ENCODE measurements around the gene CLTA. TPM values are rescaled to one million over a fixed set of nuclear protein-coding genes. Genes with fewer than 3 reads are reported as not detected.

Gene CLTA
- total RNA-seq, 2 donors from 2014 or later = 86.7 to 145 TPM

DNA sequence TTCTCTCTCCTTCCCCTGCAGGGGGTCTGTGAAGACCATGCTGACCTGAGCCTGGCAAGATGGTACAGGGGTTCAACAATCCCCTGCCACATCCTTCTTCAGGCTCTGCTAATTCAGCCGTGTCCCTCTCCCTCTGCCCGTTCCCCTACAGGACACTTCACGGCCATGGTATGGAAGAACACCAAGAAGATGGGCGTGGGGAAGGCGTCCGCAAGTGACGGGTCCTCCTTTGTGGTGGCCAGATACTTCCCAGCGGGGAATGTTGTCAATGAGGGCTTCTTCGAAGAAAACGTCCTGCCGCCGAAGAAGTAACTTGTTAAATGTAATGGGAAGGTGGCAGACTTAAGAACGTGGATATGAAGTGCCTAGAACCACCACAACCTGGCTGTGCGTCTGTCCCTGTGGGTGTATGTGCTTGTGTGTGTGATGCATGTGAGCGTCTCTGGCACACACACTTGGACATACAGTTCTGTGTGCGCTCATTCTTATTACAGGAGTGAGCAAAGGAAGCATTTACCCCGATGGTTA lies 28.4 kb upstream of the CLTA start:
- 76 to 77% methylated on average over 16 to 17 of the region's 17 CpGs for WGBS, 2 donors
- no peak for TF ChIP-seq POLR2A (IDR thresholded peaks at IDR 0.05)

DNA sequence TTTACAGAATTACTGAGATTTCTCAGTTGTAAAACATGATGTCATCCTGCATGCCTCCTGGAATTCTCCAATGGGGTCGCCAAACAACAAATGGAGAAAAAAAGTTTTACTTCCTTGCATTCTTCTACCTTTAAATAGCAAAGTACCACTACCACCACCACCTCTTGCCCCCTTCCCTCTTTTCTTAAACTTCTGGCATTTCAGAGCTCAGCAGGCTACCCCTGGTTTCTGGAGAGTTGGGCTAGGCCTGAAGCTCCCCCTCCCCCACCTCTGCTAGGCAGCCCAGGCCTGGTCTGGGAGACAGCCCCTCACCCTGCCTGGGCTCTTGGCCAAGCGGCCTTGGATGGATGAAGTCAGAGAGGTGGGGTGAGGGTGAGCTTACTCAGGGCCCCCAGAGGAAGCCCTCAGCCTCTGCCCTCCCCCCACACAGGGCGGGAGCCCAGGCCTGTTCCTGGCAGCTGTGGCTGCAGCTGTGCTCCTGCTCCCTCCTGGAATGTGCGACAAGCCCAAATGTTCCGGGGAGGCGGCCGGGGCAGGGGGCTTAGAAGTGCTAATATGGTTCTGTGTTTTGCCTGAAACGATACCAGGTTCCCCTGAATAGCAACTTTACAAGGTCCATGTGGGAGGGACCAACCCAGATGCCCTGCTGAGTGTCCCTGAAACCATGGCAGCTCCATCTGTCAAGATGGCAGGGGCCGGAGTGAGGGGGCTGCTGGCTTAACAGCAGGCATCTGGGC lies 27.5 kb upstream of the CLTA start:
- no peaks in the 10 kb centered on the region for H3K9me3 ChIP-seq
- H3K36me3 ChIP-seq (replicated peaks in 1 of 2; ENCODE audit: insufficient read depth in 1 of 2, low read depth in 2 of 2) = no peaks in the 10 kb centered on the region
- H3K27me3 ChIP-seq = no peaks in the 10 kb centered on the region
- intact Hi-C loops (cut with DNase I) = no loop called here
- DNase-seq = peak; percentile 33 to 49 (median 36)
- TF ChIP-seq POLR2A (IDR thresholded peaks at IDR 0.05) = no peak
- TF ChIP-seq, protein P1, sequence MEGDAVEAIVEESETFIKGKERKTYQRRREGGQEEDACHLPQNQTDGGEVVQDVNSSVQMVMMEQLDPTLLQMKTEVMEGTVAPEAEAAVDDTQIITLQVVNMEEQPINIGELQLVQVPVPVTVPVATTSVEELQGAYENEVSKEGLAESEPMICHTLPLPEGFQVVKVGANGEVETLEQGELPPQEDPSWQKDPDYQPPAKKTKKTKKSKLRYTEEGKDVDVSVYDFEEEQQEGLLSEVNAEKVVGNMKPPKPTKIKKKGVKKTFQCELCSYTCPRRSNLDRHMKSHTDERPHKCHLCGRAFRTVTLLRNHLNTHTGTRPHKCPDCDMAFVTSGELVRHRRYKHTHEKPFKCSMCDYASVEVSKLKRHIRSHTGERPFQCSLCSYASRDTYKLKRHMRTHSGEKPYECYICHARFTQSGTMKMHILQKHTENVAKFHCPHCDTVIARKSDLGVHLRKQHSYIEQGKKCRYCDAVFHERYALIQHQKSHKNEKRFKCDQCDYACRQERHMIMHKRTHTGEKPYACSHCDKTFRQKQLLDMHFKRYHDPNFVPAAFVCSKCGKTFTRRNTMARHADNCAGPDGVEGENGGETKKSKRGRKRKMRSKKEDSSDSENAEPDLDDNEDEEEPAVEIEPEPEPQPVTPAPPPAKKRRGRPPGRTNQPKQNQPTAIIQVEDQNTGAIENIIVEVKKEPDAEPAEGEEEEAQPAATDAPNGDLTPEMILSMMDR (IDR thresholded peaks at IDR 0.05) = no peak
- no peak overlapping the region for H3K4me3 ChIP-seq
- H3K27ac ChIP-seq = peak overlapping the region in 2 of 4 donors; percentile 10 to 51
- ATAC-seq = peak; percentile 10
- 36 to 44% methylated on average over 8 to 9 of the region's 9 CpGs for WGBS, 2 donors
- H3K4me1 ChIP-seq = peaks cover 12% of the 10 kb centered on the region

More for the DNA sequence above, 28.4 kb upstream of the CLTA start:
- no peaks in the 10 kb centered on the region for H3K9me3 ChIP-seq
- H3K27ac ChIP-seq = no peak overlapping the region
- ATAC-seq = no peak
- peaks cover 12% of the 10 kb centered on the region for H3K4me1 ChIP-seq
- H3K36me3 ChIP-seq (replicated peaks in 1 of 2; ENCODE audit: insufficient read depth in 1 of 2, low read depth in 2 of 2) = no peaks in the 10 kb centered on the region
- no peak for DNase-seq
- no peak overlapping the region for H3K4me3 ChIP-seq
- intact Hi-C loops (cut with DNase I) = no loop called here
- no peaks in the 10 kb centered on the region for H3K27me3 ChIP-seq

DNA sequence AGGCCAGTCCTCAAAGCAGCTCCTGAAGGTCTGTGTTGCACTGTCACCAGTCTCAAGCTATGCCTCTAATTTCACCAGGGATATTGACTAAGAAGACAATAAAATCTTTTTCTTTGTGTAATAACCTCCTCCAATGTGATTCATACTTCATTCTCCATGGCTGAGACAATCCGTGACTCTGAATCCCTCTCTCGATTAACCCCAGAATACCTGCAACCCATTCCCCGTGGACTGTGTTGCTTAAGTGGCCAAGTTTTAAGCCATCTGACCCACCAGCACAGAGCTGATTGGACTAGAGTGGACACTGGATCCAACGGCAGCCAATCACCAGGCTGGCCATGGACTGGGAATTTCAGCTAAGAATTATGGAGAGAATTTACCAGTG lies 26.9 kb upstream of the CLTA start:
- no peaks in the 10 kb centered on the region for H3K9me3 ChIP-seq
- peak overlapping the region in 1 of 4 donors; percentile 51 for H3K27ac ChIP-seq
- intact Hi-C loops (cut with DNase I) = no loop called here
- TF ChIP-seq POLR2A (IDR thresholded peaks at IDR 0.05) = no peak
- TF ChIP-seq, protein P1 (IDR thresholded peaks at IDR 0.05) = no peak
- no peaks in the 10 kb centered on the region for H3K36me3 ChIP-seq (replicated peaks in 1 of 2; ENCODE audit: insufficient read depth in 1 of 2, low read depth in 2 of 2)
- H3K4me3 ChIP-seq = no peak overlapping the region
- DNase-seq = no peak
- no peak for ATAC-seq
- no peaks in the 10 kb centered on the region for H3K27me3 ChIP-seq
- WGBS, 2 donors = 66 to 71% methylated on average over 4 of the region's 4 CpGs
- peaks cover 12% of the 10 kb centered on the region for H3K4me1 ChIP-seq

DNA sequence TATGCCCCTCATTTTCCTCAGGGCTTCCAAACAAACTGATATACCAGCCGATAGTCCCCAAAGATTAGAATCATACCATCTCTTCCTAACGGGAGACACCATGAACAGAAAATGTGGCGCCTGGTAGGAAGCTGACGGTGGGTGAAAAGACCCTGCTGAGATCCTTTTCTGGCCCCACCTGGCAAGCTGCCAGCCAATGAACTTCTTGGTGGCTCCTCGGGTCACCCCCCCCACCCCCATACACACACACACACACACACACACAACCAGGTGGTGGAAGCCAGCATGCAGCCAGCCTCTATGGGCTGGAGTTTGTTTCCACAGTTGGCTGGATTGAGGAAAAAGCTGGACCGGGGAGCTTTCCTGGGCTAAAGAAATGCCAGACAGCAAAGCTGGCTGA lies 26.3 kb upstream of the CLTA start:
- Histone ChIP-seq H3K4me1 (peaks cover 12% of the 10 kb centered on the region), H3K27ac (no peak overlapping the region), H3K4me3 (no peak overlapping the region), H3K36me3 (replicated peaks in 1 of 2; ENCODE audit: insufficient read depth in 1 of 2, low read depth in 2 of 2) (no peaks in the 10 kb centered on the region), H3K9me3 (no peaks in the 10 kb centered on the region), H3K27me3 (no peaks in the 10 kb centered on the region)
- WGBS, 2 donors = 73 to 77% methylated on average over 6 of the region's 6 CpGs
- no peak for DNase-seq
- TF ChIP-seq POLR2A (IDR thresholded peaks at IDR 0.05) = no peak
- TF ChIP-seq, protein P1 (IDR thresholded peaks at IDR 0.05) = no peak
- no peak for ATAC-seq
- intact Hi-C loops (cut with DNase I) = no loop called here

DNA sequence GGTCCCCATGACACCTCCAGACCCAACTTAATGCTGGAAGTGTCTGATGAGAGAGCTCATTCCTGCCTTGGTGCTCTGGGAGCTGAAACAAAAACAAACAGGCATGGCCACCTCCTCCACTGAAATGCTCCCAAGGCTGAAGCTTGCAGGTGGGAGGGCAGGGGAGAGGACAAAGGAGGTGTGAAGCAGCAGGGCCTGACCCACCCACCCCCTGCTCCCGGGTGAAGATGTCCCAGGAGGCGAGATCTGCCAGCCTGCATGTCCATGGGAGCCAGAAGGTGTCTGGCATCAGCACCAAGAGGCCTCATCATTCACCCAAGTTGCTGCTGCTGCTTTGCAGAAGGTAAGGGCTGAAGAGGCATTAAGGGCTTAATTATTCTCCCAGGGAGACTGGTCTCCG lies 25.7 kb upstream of the CLTA start:
- 43 to 51% methylated on average over 1 to 3 of the region's 3 CpGs for WGBS, 2 donors
- Histone ChIP-seq H3K4me1 (peaks cover 12% of the 10 kb centered on the region), H3K27me3 (no peaks in the 10 kb centered on the region), H3K9me3 (no peaks in the 10 kb centered on the region), H3K27ac (no peak overlapping the region), H3K36me3 (replicated peaks in 1 of 2; ENCODE audit: insufficient read depth in 1 of 2, low read depth in 2 of 2) (no peaks in the 10 kb centered on the region), H3K4me3 (no peak overlapping the region)
- intact Hi-C loops (cut with DNase I) = loop anchor here (5.0 kb wide), 1 partner anchor 63 kb away; no protein-coding TSS in a partner anchor
- no peak for DNase-seq
- TF ChIP-seq, protein P1 (IDR thresholded peaks at IDR 0.05) = no peak
- TF ChIP-seq POLR2A (IDR thresholded peaks at IDR 0.05) = no peak
- no peak for ATAC-seq
